ENCODE results near the gene GSC.
"Not testable (repeated sequence)": the region's sequence is repeated elsewhere in the genome, so short reads cannot be mapped to it uniquely, and the experiment has no call there.

GSC gene

DNA sequence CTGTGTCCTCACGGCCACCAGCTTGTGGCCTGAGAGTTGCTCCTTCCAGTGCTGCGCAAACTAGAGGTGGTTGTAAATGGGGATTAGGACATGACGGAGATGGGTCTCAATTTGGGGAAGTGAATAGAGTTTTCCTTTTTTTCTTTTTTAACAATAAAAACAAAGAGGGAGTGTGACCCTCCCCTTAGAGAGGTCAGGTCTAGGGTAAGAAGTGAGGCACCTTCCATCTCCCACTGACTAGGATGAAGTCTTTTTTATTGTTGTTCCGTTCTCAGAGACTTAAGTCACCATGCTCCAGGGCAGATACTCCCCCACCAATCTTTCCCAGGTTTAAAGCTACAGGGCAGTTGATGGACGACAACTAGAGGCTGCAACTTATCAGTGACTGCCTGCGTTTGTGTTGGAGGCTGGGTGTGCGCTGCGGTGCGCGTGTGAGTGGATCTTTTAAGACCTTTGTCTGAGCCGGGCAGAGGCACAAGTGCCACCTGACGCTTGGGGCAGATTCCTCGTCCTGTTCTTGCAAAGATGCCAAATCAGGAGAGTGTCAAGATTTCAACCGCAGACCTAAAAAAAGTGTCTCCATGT, 2.1 kb upstream of the GSC start:
- DNase-seq (ENCODE audit: low read depth) = no peak

DNA sequence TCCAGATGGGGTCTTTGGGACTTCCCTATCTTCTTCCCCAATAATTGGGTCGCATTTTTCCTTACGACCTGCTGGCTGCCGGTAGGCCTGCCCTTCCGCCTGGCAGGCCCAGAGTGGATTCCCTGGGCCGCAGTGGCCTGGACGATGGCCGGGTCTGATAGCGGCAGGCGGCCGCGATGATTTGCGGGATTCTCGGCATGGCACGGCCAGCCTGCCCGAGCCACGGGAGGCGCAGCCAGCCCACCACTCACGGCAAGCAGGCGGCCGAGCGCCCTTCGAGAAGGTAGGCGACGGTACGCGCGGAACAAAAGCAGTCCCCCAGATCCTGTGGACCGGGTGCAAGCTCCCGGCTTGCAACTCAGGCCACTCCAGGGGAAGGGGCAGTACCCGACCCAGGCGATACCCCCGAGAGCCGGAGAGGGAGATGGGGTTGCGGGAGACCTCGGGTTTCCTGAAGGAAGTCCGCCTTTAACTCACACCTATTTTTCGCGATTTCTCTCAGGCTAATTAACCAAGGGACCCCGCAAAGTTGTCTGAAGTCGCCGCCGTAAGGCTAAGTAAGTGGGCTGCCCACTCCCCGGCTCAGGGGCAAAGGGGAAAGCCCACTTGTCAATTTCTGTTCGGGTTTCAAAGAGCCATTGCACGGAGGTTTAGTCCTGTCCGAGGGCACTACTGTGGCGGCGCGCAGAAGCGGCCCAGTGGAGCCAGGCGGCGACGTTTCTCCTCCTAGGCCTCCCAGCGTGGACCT, 1.4 kb upstream of the GSC start:
- no peak for DNase-seq (ENCODE audit: low read depth)

DNA sequence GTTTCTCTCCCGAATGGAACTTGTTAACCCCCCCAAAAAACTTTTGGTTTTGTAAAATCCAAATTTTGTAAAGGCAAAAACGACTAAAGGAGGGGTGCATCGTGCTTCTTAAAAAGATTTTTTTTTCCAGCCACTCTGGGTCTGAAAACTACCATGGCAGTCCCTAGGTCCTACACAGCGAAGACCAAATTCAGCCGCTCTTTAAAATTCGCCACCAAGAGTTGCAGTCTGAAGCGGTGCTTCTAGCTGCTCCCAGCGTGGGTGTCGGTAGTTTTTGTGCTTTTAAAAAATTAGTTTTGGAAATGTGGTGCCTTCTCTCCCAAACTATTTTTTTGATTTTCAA, 873 bp upstream of the GSC start:
- no peak for DNase-seq (ENCODE audit: low read depth)

DNA sequence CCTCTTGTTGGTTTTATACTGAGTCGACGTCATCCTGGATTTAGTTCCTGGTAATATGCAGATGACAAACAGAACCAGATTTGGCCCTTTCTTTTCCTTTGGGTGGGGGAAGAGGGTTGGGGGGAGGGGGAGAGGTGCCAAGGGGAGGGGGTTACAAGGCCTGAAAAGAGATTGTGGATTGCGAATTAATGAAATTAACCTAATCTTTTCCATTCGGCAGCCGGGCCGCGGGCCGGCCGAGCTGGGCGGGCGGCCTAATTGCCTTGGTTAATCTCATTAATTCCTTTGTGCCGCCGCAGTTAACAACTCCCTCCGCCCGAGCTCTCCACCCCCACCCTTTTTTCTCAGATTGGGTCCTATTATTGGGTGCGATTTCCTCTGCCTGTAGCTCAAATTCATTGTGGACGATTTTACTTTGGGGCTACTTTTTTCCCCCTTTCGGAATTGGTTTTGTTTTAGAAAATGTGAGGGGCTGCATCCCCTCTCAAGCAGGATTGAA, 387 bp upstream of the GSC start:
- no peak for DNase-seq (ENCODE audit: low read depth)

DNA sequence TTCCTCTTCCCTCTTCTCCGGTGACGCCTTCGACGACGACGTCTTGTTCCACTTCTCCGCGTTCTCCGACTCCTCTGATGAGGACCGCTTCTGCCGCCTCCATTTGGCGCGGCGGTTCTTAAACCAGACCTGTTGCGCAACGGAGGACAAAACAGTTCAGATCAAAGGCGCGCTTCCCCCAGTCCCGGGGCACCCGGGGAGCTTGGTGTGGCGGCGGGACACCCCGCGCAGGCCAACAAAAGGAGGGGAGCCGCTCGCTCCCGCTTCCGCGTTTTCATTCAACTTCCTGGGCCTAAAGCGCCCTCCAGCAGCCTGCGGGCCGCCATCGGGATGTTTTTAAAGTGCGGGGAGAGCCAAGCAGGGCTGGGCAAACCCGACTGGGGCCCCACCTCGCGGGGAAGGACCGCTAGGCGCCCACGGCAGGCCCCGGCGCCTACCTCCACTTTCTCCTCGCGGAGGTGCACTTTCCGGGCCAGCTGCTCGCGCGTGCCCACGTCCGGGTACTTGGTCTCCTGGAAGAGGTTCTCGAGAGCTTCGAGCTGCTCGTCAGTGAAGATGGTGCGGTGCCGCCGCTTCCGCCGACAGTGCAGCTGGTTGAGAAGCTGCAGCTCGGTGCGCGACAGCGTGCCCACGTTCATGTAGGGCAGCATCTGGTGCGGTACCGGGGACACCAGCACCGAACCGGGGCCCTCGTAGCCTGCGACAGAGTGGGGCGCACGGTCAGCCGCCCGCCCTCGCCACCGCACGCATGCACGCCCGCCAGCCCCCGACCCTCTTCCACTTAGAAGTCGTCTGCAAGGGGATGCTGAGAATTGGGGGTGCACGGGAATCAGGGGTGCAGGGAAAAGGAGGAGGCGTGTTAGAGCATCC, 1.2 kb downstream of the GSC start:
- no peak for DNase-seq (ENCODE audit: low read depth)

DNA sequence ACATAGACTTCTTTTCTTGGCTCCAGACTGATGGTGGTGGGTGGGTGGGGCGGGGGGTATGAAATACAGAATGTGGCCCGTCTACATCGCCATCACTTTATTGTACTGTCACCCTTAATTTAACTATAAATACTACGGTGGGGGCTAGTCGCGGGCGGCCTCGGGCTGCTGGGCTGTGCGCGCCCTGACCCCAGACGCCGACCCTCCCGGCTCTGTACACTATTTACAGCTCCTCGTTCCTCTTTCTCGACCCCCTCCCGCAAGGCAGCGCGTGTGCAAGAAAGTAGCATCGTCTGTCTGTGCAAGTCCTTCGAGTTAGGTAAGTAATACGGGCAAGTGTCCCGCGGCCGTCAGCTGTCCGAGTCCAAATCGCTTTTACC, 1.8 kb downstream of the GSC start:
- DNase-seq (ENCODE audit: low read depth) = no peak

DNA sequence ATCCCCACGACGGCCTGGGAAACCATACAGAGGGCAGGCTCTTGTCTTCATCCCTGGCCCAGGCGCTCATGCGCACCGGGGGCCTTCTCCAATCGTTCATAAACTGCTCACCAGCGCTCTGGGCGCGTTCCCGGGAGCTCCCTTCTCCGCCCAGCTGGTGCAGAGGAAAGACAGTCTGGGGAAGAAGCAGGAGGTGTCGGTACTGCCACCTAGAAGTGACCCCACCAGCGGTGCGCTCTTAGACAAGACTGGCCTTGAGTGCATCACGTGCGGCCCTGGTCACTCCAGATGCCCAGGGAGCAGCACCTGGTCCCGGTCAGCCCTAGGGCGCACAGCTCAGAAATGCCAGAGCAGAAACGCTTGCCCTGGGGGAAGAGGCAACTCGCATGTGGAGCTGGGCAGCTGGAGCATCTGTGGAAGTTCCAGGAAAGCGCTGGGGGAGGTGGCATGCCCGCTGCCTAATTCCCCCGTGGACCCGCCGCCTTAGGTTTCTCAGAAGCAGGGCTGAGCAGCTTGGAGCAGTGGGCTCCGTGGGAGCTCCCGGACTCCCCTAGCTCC, 2.5 kb downstream of the GSC start:
- DNase-seq (ENCODE audit: low read depth) = no peak

DNA sequence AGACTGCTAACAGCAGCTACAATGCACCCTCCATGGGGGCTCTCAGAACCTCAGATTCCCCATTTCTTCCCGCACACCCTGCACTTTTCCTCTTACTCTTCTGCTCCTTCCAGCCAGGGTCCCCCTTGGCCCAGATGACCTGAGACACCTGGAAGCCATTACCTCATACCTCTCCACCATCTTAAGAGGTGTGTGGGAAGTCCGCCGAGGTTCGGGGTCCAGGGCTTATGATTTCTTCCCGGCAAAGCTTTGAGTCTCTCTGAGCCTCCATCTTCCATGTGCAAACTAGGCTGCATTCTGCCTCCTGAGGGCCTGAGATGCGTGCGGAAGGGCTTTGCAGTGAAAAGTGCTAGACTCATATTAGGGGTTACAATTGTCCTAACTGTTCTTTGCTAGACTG, 5.3 kb downstream of the GSC start:
- DNase-seq (ENCODE audit: low read depth) = no peak

DNA sequence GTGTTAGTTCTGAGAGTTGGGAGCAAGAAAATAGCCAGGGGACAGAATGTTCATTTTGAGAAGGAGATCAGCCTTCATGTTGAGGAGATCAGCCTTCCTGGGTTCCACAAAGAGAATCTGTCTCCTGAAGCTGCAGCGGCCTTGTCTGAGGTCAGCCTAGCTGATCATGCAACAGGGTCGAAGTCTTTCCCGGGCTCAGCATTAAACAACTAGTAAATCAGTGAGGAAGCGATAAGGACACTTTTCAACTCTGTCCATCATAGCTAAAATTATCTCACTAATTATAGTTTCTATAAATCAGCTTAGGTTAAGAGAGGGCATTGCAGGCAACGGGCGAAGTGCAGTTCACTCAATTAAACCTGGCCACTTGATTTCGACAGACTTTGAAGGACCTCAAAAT, 7.5 kb downstream of the GSC start:
- no peak for DNase-seq (ENCODE audit: low read depth)

DNA sequence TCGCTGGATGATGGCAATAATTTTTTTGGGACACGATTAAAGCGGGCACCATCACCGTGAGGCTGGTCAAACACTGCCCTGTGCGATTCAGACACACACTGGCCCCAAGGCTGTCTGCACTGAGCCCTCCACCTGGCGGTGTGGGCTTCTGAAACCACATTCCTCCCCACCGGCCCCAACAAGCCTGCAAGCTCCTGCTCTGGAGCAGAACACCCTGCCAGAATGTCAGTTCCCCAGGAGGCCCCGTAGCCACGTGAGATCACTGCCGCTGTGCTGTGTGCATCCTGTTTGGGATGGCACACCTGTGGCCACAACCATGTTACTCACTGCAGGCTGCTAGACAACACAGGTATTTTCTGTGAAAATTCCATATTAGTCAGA, 7.9 kb downstream of the GSC start:
- DNase-seq (ENCODE audit: low read depth) = no peak

DNA sequence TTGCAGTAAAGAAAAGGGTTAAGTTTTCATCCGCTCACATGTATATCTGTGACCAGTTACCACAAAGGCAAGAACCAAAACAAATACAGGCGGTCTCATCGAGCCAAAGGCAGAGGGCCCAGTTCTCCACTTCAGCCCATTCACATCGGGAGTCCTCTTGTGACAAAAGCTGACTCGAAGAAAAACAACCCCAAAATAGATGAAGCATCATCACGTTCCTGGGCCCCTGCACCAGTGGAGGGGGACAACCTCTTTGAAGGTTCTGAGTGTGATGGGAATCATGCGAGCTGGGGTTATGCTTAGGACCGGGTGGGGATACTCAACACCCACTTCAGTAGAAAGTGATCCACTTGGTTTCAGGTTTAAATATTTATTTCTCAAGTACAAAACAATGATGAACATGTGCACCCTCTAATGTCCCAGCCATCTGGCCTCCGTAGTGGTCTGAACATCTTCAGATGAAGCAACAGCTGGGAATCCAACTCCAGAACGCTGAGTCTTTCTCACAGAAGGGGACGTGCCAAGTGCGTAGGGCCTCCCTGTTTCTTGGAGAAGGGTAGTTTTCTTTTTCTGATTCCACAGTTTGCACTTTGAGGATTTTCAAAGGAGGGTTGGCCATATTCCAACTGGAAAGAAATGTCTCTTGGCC, 8.4 kb downstream of the GSC start:
- DNase-seq (ENCODE audit: low read depth) = no peak

DNA sequence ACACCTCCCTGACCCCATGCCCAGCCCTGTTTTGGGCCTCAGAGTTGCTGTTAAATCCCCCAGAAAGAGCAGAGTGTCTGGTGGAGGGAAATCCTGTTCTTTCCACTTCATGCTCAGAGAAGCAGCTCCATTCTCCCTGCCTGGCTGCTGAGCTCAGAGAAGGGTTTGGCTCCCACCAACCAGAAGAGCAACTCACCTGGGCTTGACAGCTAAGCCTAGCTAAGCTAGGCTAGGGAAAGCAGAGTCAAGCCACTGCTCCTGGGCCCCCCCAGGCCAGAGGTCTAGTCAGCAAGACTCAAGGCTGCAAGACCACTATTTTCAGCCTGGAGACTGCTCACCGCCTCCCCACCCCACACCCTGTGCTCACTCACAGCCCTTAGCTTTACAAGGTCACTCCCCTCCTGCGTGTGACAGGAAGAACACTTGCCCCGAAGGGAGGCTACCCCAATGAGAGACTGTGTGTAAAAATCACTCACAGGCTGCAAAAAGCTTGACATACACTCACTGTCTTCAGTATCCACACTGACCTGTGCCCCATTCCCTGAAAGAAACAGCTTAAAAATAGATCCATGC, 13.5 kb downstream of the GSC start:
- no peak for DNase-seq (ENCODE audit: low read depth)

DNA sequence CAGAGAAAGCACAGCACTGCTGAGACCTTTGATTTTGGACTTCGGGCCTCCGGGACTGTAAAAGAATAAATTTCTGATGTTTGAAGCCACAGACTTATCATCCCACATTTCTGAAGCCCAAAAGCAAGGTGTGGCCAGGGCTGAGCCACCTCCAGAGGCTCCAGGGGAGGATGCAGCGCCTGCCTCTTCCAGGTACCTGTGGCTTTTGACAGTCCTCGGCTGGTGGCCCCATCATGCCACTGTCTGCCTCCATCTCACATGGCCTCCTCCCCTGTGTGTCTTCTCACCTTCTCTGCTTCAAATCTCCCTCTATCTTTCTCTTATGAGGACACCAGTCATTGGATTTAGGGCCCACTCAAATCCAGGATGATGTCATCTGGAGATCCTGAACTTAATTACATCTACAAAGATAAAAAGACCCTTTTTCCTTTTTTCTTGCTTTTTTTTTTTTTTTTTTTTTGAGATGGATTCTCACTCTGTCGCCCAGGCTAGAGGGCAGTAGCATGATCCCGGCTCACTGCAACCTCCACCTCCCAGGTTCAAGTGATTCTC, 15.4 kb downstream of the GSC start:
- no peak for DNase-seq (ENCODE audit: low read depth)

DNA sequence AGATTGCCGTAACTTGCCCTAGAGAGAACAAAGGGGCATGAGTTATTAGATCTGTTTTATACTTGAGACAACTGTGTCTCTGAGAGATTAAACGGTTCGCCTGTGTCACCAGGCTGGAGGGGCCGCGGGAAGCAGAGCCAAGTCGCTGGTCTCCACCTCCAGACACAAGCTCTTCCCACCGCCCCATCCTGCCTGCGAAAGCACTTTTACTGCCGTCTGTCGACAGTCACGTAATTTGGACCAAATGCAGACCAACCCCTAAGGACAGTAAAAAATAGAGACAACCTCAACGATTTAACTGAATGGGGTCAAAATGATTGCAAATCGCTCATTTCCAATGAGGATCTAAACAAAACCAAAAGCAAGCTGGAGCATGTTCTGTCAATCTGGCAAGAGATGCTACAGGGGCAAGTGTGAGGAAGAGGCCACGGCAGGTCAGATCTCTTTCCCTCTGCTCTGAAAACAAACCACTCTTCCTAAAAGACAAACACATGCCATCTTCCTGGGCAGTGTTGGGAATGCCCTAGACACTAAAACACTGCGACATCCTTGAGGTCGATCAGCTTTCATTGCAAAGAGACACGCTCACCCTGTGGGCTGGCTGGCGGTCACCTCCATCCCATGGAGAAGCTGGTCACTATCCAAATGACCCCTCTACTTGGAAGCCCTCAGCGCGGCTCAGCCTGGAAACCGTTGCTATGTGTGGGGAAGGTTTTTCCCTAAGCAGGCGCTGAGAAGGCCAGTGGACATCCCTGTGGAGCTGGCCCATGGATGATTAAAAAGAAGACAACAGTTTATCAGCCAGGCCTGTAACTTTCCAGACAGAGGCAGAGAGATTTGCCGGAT, 17.1 kb downstream of the GSC start:
- no peak for DNase-seq (ENCODE audit: low read depth)

DNA sequence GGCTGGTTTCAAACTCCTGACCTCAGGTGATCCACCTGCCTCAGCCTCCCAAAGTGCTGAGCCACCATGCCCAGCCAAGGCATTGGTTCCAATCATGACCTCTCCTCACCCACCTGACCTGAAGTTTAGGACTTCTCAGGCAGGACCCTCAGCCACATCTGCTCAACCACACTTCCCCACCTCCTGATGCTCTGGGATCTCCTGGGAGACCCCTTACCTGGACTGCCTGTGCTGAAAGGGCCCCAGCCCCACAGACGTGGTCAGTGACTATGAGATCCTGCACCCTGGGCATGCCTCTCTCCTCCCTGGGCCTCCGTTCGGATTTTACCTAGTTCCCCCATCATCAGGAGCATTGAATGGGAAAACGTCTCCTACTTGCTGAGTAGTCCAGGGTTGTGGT, 18.0 kb downstream of the GSC start:
- no peak for DNase-seq (ENCODE audit: low read depth)

DNA sequence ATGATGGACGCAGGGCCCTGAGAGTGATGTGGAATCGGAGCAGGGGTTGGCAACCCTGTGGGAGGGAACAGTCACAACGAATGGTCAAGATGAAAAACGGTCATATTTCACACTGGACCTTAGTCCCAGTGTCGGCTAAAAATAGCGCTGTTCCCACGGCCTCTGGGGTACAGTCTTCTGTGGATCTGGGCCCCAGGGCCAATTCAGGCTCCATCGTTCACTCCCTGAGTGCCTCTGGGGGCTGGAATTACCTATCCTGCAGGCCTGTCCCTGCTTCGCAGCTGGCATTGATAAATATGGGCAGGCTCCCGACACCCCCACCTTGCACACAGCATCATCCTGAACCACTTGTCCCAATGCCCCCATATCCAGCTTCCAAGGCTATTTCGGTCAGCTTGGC, 18.6 kb downstream of the GSC start:
- DNase-seq (ENCODE audit: low read depth) = no peak

DNA sequence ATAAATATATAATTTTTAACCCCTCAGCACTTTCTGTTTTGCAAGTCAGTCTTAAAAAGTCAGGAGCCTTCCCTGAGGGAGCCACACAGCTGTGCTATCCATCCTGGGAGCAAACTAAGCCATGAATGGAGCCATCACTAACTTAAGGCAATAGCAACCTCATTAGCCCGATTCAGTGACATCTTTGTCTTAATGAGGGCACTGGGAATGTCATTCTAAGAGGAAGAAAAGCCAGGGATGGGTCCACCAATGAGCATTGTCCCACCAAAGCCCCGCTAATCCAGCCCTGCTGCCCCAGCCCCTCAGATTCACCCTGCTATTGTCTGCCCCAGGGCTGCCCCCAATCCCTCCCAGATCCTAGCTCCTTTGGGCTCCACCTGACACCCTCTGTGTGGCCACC, 19.5 kb downstream of the GSC start:
- no peak for DNase-seq (ENCODE audit: low read depth)

DNA sequence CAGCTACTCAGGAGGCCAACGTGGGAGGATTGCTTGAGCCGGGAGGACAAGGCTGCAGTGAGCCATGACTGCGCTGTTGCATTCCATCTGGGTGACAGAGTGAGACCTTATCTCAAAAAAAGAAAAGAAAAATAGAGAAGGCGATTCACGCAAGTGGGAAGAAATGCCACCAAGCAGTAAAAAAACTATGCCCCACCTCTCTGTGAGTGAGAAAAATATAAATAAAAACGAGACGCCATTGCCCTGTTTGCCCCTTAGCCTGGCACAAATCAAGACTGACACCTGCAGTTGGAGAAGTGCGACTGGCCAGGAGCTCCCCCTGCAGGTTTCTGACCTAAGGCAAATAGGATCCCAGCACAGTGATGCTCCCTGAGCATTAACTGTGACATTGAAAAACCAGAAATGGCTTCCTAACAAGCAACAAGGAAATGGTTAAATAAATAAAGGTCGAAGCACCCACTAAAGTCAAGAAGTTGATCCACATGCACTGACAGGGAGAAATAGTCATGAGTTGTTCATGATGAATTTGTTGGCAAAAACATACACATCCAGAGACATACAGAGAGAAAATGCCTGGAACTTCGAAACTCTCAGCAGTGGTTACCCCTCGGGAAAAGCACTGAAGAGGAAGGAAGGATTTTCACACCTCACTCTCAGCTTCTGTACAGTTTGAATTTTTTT, 21.1 kb downstream of the GSC start:
- no peak for DNase-seq (ENCODE audit: low read depth)

DNA sequence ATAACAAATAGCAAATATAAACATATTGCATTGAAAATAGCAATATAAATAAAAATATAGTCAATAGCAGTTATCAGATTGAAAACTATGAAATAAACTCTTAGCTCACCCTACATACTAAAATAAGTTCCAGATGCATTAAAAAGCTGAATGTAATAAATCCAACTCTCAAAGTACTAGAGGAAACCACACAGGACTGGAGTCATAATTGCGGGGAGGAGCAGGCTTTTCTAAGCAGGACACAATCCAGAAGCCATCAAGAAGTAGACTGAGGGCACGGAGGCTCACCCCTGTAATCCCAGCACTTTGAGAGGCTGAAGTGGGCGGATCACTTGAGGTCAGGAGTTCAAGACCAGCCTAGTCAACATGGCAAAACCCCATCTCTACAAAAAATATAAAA, 22.2 kb downstream of the GSC start:
- no peak for DNase-seq (ENCODE audit: low read depth)

DNA sequence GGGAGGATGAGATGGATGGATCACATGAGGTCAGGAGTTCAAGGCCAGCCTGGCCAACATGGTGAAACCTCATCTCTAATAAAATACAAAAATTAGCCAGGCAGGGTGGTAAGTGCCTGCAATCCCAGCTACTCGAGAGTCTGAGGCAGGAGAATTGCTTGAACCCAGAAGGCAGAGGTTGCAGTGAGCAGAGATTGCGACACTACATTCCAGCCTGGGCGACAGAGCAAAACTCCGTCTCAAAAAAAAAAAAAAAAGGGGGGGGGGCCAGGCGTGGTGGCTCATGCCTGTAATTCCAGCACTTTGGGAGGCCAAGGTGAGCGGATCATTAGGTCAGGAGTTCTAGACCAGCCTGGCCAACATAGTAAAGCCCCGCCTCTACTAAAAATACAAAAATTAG, 22.8 kb downstream of the GSC start:
- not testable (repeated sequence) for DNase-seq (ENCODE audit: low read depth)

All from stimulated activated CD8-positive, alpha-beta memory T cell treated with anti-CD3 and anti-CD28 coated beads, Interleukin-12 subunit alpha, Interleukin-12 subunit beta, amount 100 ng/mL, for 1 hour (primary cell).